Esophagus muscularis mucosa (tissue), 4 donors: Measurements from ENCODE around the gene CORIN. TPM values are rescaled to one million over a fixed set of nuclear protein-coding genes. Genes with fewer than 3 reads are reported as not detected.

Source experiments
- DNase-seq: peaks from one replicate; pipeline ENCODE4 v3.0.0-alpha.2; 2017; ENCODE audit errors: extremely low spot score
- H3K27ac ChIP-seq, 4 donors: fragments of 200-600 bp; sonication (generic); replicated peaks in 1 of 4; 1 replicate in 3 of 4; 2 replicates in 1 of 4; pipeline ENCODE4 v1.5.1; 2016 to 2019; ENCODE audit warnings: mild to moderate bottlenecking in 1 of 4
- H3K27me3 ChIP-seq, 4 donors: fragments of 200-600 bp; sonication (generic); one replicate each; pipeline versions ENCODE4 v1.5.1 to v1.6.0; 2016 to 2019
- H3K36me3 ChIP-seq, 4 donors: fragments of 200-600 bp; sonication (generic); one replicate each; pipeline ENCODE4 v1.5.1; 2016 to 2019
- H3K4me1 ChIP-seq, 4 donors: fragments of 200-600 bp; sonication (generic); one replicate each; pipeline ENCODE4 v1.5.1; 2016 to 2019
- H3K4me3 ChIP-seq, 4 donors: fragments of 200-600 bp; sonication (generic); 1 replicate in 2 of 4; 2 replicates in 2 of 4; pipeline ENCODE4 v1.5.1; 2016 to 2019; ENCODE audit warnings: mild to moderate bottlenecking in 4 of 4, moderate library complexity in 1 of 4
- H3K9me3 ChIP-seq, 4 donors: fragments of 200-600 bp; sonication (generic); 1 replicate in 3 of 4; 2 replicates in 1 of 4; pipeline ENCODE4 v1.5.1; 2016 to 2019
- EP300 ChIP-seq: sonication (generic); formaldehyde crosslinking; IDR thresholded peaks from one replicate; pipeline ENCODE4 v1.6.1; 2017; ENCODE audit warnings: antibody characterized with exemption
- POLR2A ChIP-seq: fragments of 450-650 bp; IDR thresholded peaks from one replicate; pipeline ENCODE4 v1.6.1; 2017; ENCODE audit warnings: antibody characterized with exemption, moderate library complexity, mild to moderate bottlenecking, low read depth
- POLR2AphosphoS5 ChIP-seq, 2 donors: sonication (generic); formaldehyde crosslinking; IDR thresholded peaks; one replicate each; pipeline ENCODE4 v1.6.1; 2017; ENCODE audit warnings: antibody characterized with exemption in 2 of 2
- WGBS: methylation state at CpG from one replicate; pipeline ENCODE4 v1.1.5; 2018; 5-methylcytosine and 5-hydroxymethylcytosine counted together
- intact Hi-C: fragments of 100-400 bp; cut with DNase I; formaldehyde crosslinking; loops from one replicate; pipeline ENCODE4 v1.15.1; 2023
- total RNA-seq, 4 donors: library from RNA; depleted of rRNA; stranded (reverse); fragments of >200 nt; gene quantifications; one replicate each; pipeline versions ENCODE4 v1.1.0 to v1.2.1, GENCODE V29; 2016
- TF ChIP-seq, protein P1 (sequence below), 3 experiments: fragments of 200-600 bp in 2 of 3; fragments of 450-650 bp in 1 of 3; sonication (generic) in 2 of 3; IDR thresholded peaks; one replicate each; pipeline ENCODE4 v1.5.1; 2017 to 2019; ENCODE audit warnings: antibody characterized with exemption in 3 of 3, mild to moderate bottlenecking in 2 of 3, moderate library complexity in 1 of 3

The CORIN gene
- total RNA-seq, 4 donors from 2014 or later: 1.2 to 4.8 (median 2.8) TPM

DNA sequence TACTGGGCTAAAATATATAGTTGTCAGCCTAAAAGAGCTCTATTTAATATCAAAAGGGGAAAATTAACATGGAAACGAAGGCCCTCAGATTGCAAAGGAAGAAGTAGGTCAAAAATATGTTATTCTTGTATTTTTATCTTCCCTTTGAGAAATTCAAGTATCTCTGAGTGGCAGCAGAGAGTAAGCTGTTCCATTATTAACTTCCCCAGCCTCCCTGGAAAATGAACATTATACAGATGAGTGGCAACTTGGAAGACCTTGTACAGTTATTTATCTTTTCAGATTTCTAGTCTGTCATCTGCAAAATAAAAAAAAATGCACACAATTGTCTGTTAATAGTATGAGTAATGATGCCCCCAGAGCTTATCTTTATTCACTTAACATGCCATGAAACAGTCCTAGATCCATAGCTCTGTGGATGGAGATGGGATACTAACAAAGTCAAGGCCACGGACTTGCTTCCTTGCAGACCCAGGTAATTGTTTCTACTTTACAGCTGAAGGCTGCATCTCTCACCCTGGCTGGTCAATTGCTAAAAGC, 93.0 kb downstream of the CORIN start:
- DNase-seq: no peak
- no peak overlapping the region for H3K27ac ChIP-seq
- WGBS: 88% methylated on average over 2 of the region's 2 CpGs
- H3K36me3 ChIP-seq: no peaks in the 10 kb centered on the region
- TF ChIP-seq POLR2A: no peak
- TF ChIP-seq POLR2AphosphoS5 (IDR thresholded peaks at IDR 0.05): no peak
- TF ChIP-seq, protein P1, sequence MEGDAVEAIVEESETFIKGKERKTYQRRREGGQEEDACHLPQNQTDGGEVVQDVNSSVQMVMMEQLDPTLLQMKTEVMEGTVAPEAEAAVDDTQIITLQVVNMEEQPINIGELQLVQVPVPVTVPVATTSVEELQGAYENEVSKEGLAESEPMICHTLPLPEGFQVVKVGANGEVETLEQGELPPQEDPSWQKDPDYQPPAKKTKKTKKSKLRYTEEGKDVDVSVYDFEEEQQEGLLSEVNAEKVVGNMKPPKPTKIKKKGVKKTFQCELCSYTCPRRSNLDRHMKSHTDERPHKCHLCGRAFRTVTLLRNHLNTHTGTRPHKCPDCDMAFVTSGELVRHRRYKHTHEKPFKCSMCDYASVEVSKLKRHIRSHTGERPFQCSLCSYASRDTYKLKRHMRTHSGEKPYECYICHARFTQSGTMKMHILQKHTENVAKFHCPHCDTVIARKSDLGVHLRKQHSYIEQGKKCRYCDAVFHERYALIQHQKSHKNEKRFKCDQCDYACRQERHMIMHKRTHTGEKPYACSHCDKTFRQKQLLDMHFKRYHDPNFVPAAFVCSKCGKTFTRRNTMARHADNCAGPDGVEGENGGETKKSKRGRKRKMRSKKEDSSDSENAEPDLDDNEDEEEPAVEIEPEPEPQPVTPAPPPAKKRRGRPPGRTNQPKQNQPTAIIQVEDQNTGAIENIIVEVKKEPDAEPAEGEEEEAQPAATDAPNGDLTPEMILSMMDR (IDR thresholded peaks at IDR 0.05): no peak
- TF ChIP-seq EP300: no peak
- no peak overlapping the region for H3K4me3 ChIP-seq
- peaks cover 0 to 16% (median 5%) of the 10 kb centered on the region in 4 donors for H3K4me1 ChIP-seq
- intact Hi-C loops: no loop called here
- H3K27me3 ChIP-seq: no peaks in the 10 kb centered on the region
- H3K9me3 ChIP-seq: peaks cover 0 to 6% (median 3%) of the 10 kb centered on the region in 4 donors

DNA sequence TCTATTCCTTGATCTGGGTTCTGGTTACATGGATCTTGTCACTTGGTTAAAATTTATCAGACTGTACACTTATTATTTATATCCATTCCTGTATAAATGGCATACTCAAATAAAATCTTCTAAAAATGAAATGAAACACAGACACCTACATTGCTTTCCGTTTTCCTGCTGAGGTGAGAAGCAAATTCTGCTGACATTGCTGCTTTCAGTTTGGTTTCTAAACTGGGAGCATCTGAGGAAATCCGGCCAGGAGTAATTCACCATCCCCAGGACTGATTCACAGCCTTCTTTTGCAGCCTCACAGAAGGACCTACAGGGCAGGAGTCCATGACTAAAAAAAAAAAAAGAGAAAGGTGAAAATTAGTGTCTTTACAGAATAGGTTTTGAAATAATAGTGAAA, 93.6 kb downstream of the CORIN start:
- Histone ChIP-seq H3K9me3 (peaks cover 0 to 9% (median 5%) of the 10 kb centered on the region in 4 donors), H3K4me3 (no peak overlapping the region), H3K36me3 (no peaks in the 10 kb centered on the region), H3K27me3 (no peaks in the 10 kb centered on the region), H3K27ac (no peak overlapping the region), H3K4me1 (peaks cover 0 to 14% (median 5%) of the 10 kb centered on the region in 4 donors)
- DNase-seq: no peak
- intact Hi-C loops: no loop called here
- WGBS: 74% methylated on average over 2 of the region's 2 CpGs
- TF ChIP-seq, protein P1 (IDR thresholded peaks at IDR 0.05): no peak
- TF ChIP-seq POLR2AphosphoS5 (IDR thresholded peaks at IDR 0.05) (no peak), POLR2A (no peak), EP300 (no peak)

DNA sequence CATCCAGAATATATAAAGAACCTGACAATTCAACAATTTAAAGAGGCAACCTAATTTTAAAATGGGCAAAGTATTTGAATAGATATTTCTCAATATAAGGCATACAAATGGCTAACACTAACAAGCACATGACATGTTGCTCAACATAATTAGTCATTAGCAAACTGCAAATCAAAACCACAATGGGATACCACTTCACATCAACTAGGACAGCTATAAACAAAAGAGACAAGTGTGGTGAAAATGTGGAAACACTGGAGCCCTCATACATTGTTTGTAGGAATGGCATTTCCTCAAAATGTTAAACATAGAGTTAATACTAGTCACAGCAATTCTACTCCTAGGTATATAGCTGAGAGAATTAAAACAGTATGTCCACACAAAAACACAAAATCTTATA, 96.7 kb downstream of the CORIN start:
- no peak overlapping the region for H3K27ac ChIP-seq
- no peak for DNase-seq
- no peak overlapping the region for H3K4me3 ChIP-seq
- H3K9me3 ChIP-seq: peaks cover 0 to 15% (median 7%) of the 10 kb centered on the region in 4 donors
- H3K27me3 ChIP-seq: no peaks in the 10 kb centered on the region
- no peaks in the 10 kb centered on the region for H3K36me3 ChIP-seq
- no peak for TF ChIP-seq POLR2A
- TF ChIP-seq, protein P1 (IDR thresholded peaks at IDR 0.05): no peak
- intact Hi-C loops: no loop called here
- peaks cover 0 to 12% (median 0%) of the 10 kb centered on the region in 4 donors for H3K4me1 ChIP-seq

DNA sequence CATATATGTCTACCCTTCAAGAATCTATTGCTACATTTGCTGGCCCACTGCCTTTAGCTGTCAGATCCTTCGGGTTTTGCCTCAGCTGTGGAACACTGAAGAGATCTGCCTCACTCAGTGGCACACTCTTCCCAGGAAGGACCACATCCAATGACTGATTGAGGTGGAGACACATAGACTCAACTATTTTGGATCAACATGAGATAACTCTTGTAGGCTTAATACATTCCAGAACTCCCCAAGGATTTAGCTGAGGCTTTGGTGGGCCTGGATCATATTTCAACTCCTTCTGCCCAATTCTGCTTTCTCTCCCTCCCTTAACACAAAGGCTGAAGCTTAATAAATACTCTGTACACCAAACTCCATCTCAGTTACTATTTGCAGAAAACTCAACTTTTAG, 100.5 kb downstream of the CORIN start:
- TF ChIP-seq POLR2AphosphoS5 (IDR thresholded peaks at IDR 0.05) (no peak), POLR2A (no peak), EP300 (no peak)
- TF ChIP-seq, protein P1 (IDR thresholded peaks at IDR 0.05): no peak
- no peak overlapping the region for H3K27ac ChIP-seq
- H3K9me3 ChIP-seq: peaks cover 0 to 15% (median 7%) of the 10 kb centered on the region in 4 donors
- no peaks in the 10 kb centered on the region for H3K36me3 ChIP-seq
- no peaks in the 10 kb centered on the region for H3K27me3 ChIP-seq
- no peak overlapping the region for H3K4me3 ChIP-seq
- WGBS: 78% methylated on average over 1 of the region's 1 CpG
- intact Hi-C loops: no loop called here
- H3K4me1 ChIP-seq: no peaks in the 10 kb centered on the region
- DNase-seq: no peak

DNA sequence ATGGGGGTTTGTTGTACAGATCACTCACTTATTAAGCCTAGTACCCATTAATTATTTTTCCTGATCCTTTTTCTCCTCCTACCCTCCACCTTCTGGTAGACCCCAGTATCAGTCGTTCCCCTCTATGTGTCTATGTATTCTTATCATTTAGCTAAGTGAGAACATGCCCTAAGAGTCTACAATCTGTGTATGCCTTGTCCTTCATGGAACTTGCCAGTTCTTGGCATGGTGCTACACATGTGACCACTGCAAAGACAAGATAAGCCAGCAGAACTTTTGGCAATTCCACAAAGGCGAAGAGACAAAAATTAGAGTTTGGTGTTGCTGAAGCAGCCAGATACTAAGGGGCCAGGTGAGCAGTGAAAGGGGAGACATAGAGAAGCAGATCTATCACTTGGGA, 101.3 kb downstream of the CORIN start:
- no peak for DNase-seq
- no peaks in the 10 kb centered on the region for H3K4me1 ChIP-seq
- peaks cover 0 to 15% (median 7%) of the 10 kb centered on the region in 4 donors for H3K9me3 ChIP-seq
- H3K27me3 ChIP-seq: no peaks in the 10 kb centered on the region
- 59% methylated on average over 2 of the region's 2 CpGs for WGBS
- no peaks in the 10 kb centered on the region for H3K36me3 ChIP-seq
- no peak overlapping the region for H3K27ac ChIP-seq
- TF ChIP-seq, protein P1 (IDR thresholded peaks at IDR 0.05): no peak
- TF ChIP-seq EP300 (no peak), POLR2A (no peak), POLR2AphosphoS5 (IDR thresholded peaks at IDR 0.05) (no peak)
- intact Hi-C loops: no loop called here
- H3K4me3 ChIP-seq: no peak overlapping the region
